ENCODE results near the gene TSC22D3.

GRCh38 chrX:107687445-107687844 is 88.1 kb downstream of the TSC22D3 start:
- TF ChIP-seq CTCF (IDR thresholded peaks at IDR 0.05; ENCODE audit: insufficient read depth, low read length, poor library complexity, severe bottlenecking) (no peak), EZH2phosphoT487 (conservative IDR thresholded peaks at IDR 0.05; ENCODE audit: low read length) (no peak)

All from SU-DHL-6 (cell line).